Testis (tissue), 2 donors: ENCODE results near the gene PPP6R3.

Source experiments
- POLR2A ChIP-seq: fragments of 450-650 bp; IDR thresholded peaks from one replicate; pipeline ENCODE4 v1.6.1; 2017; ENCODE audit warnings: antibody characterized with exemption, mild to moderate bottlenecking, moderate library complexity
- TF ChIP-seq, protein P1 (sequence below), 3 experiments: fragments of 450-650 bp in 2 of 3; fragments of 200-600 bp in 1 of 3; sonication (generic) in 1 of 3; IDR thresholded peaks; one replicate each; pipeline ENCODE4 v1.5.1; 2016 to 2019; ENCODE audit warnings: antibody characterized with exemption in 3 of 3, mild to moderate bottlenecking in 2 of 3, moderate library complexity in 1 of 3

DNA sequence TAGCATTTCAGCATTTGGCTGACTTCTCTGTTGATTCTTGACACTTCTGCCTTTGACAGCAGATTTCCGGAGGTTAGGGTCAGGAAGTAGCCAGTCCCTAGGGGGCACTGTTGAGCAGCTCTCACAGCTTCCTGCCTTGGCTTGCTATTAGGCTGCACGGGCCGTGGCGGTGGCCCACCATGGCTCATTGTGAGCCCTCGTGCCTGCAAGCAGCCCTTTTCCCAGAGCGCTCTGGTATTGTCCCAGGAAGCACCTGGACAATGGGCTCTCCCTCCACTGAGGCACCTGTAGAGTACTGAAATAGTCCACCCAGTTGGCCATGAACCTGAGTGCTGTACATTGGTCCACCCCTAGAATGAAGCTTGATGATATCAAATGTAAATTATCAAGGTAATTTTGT, 123.5 kb downstream of the PPP6R3 start:
- TF ChIP-seq, protein P1, sequence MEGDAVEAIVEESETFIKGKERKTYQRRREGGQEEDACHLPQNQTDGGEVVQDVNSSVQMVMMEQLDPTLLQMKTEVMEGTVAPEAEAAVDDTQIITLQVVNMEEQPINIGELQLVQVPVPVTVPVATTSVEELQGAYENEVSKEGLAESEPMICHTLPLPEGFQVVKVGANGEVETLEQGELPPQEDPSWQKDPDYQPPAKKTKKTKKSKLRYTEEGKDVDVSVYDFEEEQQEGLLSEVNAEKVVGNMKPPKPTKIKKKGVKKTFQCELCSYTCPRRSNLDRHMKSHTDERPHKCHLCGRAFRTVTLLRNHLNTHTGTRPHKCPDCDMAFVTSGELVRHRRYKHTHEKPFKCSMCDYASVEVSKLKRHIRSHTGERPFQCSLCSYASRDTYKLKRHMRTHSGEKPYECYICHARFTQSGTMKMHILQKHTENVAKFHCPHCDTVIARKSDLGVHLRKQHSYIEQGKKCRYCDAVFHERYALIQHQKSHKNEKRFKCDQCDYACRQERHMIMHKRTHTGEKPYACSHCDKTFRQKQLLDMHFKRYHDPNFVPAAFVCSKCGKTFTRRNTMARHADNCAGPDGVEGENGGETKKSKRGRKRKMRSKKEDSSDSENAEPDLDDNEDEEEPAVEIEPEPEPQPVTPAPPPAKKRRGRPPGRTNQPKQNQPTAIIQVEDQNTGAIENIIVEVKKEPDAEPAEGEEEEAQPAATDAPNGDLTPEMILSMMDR (IDR thresholded peaks at IDR 0.05), result peak in 2 of 3 experiments; percentile 47 to 55
- no peak for TF ChIP-seq POLR2A
